Activated CD4-positive, alpha-beta T cell treated with anti-CD3 and anti-CD28 coated beads, Interleukin-2, amount 10 ng/mL, durations not matched to agents 7 days and 5 days (primary cell): ENCODE measurements around the gene AURKAIP1. TPM values are rescaled to one million over a fixed set of nuclear protein-coding genes. Genes with fewer than 3 reads are reported as not detected.
"Not testable (repeated sequence)": the region's sequence is repeated elsewhere in the genome, so short reads cannot be mapped to it uniquely, and the experiment has no call there.

Experiments
- CTCF ChIA-PET: fragments of 350-600 bp; sonication (Branson Sonifier 250); formaldehyde crosslinking; loops from one replicate; lab custom pipeline; 2021; ENCODE audit warnings: antibody characterized with exemption; lab: Charles Lee
- POLR2A ChIA-PET: fragments of 350-600 bp; sonication (Branson Sonifier 250); formaldehyde crosslinking; loops from one replicate; lab custom pipeline; 2021; ENCODE audit warnings: antibody characterized with exemption; lab: Charles Lee
- DNase-seq: peaks from one replicate; pipeline ENCODE4 v3.0.0-alpha.2; 2020
- H3K27ac Mint-ChIP-seq: one replicate; pipeline ENCODE4 v1.8.0; 2021; ENCODE audit warnings: mild to moderate bottlenecking, moderate library complexity, mixed read lengths
- H3K27me3 Mint-ChIP-seq: one replicate; pipeline ENCODE4 v1.8.0; 2021; ENCODE audit warnings: mixed read lengths
- H3K36me3 Mint-ChIP-seq: one replicate; pipeline ENCODE4 v1.8.0; 2021; ENCODE audit warnings: low read depth, mixed read lengths
- H3K4me1 Mint-ChIP-seq: one replicate; pipeline ENCODE4 v1.8.0; 2021; ENCODE audit warnings: mixed read lengths
- H3K4me3 Mint-ChIP-seq: one replicate; pipeline ENCODE4 v1.8.0; 2021; ENCODE audit warnings: mild to moderate bottlenecking, moderate library complexity, mixed read lengths
- H3K9me3 Mint-ChIP-seq: one replicate; pipeline ENCODE4 v1.8.0; 2021; ENCODE audit warnings: mixed read lengths
- total RNA-seq, 2 experiments: library from RNA; stranded (reverse); gene quantifications; one replicate each; pipeline ENCODE4 v1.2.3, GENCODE V29; 2021

AURKAIP1 gene
- total RNA-seq, 2 experiments from 2014 or later = 101 to 125 TPM

DNA sequence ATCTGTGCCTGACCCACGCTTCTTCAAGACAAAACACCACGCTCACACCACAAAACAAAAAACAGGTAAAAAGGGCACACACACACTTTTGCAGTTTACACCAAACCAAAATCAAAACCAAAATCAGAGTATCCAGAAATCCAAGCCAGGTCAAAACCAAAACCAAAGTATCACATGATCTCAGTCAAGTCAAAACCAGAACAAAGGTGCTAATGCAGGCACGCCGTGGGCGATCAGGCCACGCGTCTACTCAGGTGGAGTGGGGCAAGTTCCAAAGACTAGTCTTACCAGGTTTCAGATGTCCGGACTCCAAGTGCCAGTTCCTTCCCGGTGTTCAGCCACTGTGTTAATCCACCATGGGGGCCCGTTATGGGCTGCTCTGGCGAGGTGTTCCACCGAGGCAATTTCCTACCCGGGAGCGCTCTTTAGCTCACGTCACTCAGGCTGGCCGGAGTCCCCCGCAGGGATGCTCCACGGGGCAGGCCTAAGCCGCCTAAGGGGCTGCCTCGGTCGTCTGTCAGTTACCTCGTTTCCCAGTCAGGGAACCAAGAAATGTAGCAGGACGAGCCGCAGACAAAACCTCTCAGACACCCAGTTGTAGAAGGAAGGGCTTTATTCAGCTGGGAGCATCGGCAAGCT lies 42.9 kb upstream of the AURKAIP1 start:
- CTCF ChIA-PET = interaction anchor here (1.0 to 1.3 kb wide), 2 partner anchors 13 to 17 kb away, joined by 3 read pairs; no protein-coding TSS in a partner anchor
- H3K27ac Mint-ChIP-seq, POLR2A ChIA-PET, H3K9me3 Mint-ChIP-seq, H3K36me3 Mint-ChIP-seq, H3K4me3 Mint-ChIP-seq, DNase-seq, H3K27me3 Mint-ChIP-seq: not testable (repeated sequence)
- peaks cover 14% of the 10 kb centered on the region for H3K4me1 Mint-ChIP-seq

DNA sequence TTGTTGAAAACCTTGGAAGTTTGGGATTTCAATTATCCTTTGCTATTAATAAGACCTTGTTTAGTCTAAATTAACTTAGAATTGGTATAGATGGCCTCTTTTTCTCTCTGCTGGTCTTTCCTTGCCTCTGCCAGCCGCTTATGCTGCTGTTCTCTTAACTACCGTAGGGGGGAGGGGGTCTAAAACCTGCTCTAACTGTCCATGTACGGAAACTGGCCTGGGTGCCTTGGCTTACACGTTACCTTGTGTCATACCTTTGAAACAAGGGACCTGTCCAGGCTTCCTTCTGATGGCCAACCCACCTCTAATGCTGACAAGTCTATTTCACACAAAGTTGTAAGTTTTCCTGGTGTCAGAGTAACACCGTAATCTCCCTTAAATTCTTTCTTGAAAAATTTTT lies 42.4 kb upstream of the AURKAIP1 start:
- POLR2A ChIA-PET = not testable (repeated sequence)
- peaks cover 14% of the 10 kb centered on the region for H3K4me1 Mint-ChIP-seq

DNA sequence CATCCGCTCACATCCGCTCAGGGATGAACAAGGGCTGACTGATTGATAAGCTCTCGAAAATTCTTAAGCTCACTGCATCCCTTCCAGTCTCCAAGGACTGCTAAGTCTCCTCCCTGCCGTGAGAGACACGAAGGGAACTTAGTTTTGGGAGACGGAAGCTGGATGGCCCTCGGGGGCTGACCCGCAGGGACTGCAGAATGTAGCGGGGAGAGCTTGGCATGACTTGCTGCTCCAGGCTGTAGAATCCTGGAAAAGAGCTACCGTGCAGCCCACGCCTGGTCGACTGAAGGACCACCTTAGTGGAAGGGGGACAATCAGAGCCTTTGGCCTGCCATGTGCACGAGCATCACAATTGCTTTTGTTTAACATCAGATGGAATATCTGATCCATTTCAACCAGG lies 40.7 kb upstream of the AURKAIP1 start:
- ChIA-PET CTCF (interaction anchor here (1.1 to 1.6 kb wide), 4 partner anchors 9 to 43 kb away, joined by 3 to 5 read pairs (median 3); no protein-coding TSS in a partner anchor), POLR2A (no interaction called here)
- Mint-ChIP-seq H3K27ac (no peak overlapping the region), H3K27me3 (peaks cover 3% of the 10 kb centered on the region), H3K9me3 (peaks cover 2% of the 10 kb centered on the region), H3K4me3 (no peak overlapping the region), H3K4me1 (peaks cover 14% of the 10 kb centered on the region), H3K36me3 (peaks cover 4% of the 10 kb centered on the region)
- no peak for DNase-seq

More for the DNA sequence above, 42.4 kb upstream of the AURKAIP1 start:
- H3K36me3 Mint-ChIP-seq, H3K9me3 Mint-ChIP-seq, CTCF ChIA-PET, H3K27ac Mint-ChIP-seq, H3K27me3 Mint-ChIP-seq, DNase-seq, H3K4me3 Mint-ChIP-seq: not testable (repeated sequence)

DNA sequence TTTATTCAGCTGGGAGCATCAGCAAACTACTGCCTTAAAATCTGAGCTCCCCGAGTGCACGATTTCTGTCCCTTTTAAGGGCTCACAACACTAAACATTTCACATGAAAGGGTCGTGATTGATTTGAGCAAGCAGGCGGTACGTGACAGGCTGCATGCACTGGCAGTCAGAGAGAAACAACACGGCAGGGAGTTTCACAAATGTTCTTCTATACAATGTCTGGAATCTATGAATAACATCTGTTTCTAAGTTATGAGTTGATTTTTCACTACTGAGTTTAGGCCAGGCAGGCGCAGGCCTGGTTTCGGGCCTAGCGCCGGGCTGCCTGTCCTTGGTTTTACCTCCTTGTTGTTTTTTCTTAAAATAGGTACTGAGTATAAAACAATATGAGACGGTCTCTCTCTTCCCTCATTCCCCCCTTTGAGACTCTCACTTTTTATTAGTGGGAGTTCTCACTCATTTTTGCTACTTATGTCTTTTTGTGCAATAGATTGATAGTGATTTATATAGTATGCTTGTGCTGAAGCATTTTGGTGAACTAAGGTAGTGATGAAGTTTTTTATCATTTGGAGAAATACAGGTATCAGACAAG lies 37.4 kb upstream of the AURKAIP1 start:
- H3K36me3 Mint-ChIP-seq, DNase-seq, H3K9me3 Mint-ChIP-seq, H3K27ac Mint-ChIP-seq, H3K27me3 Mint-ChIP-seq, CTCF ChIA-PET, H3K4me3 Mint-ChIP-seq, POLR2A ChIA-PET: not testable (repeated sequence)
- H3K4me1 Mint-ChIP-seq = peaks cover 12% of the 10 kb centered on the region

DNA sequence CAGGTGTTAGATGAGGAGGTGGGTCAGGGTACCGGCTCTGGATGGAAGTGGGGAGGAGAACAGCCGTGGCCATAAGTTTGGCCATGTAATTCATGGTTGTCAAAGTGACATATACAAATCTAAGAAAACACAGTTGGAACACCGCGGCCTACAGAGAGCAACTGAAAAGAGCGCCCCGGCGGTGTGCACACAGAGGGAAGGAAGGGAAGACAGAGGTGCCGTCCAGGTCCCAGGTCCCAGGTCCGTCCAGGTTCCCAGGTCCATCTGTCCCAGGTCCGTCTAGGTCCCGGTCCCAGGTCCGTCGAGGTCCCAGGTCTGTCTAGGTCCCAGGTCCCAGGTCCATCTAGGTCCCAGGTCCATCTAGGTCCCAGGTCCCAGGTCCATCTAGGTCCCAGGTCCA lies 36.6 kb upstream of the AURKAIP1 start:
- ChIA-PET CTCF (no interaction called here), POLR2A (no interaction called here)
- H3K4me1 Mint-ChIP-seq = peaks cover 12% of the 10 kb centered on the region
- no peak overlapping the region for H3K4me3 Mint-ChIP-seq
- H3K27me3 Mint-ChIP-seq = no peaks in the 10 kb centered on the region
- H3K27ac Mint-ChIP-seq = no peak overlapping the region
- peaks cover 2% of the 10 kb centered on the region for H3K9me3 Mint-ChIP-seq
- peaks cover 10% of the 10 kb centered on the region for H3K36me3 Mint-ChIP-seq
- no peak for DNase-seq

DNA sequence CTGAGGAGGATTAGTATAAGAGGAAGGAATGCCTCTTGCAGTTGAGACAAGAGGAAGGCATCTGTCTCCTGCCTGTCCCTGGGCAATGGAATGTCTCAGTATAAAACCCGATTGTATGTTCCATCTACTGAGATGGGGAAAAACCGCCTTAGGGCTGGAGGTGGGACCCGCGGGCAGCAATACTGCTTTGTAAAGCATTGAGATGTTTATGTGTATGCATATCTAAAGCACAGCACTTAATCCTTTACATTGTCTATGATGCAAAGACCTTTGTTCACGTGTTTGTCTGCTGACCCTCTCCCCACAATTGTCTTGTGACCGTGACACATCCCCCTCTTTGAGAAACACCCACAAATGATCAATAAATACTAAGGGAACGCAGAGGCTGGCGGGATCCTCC lies 35.2 kb upstream of the AURKAIP1 start:
- H3K9me3 Mint-ChIP-seq, H3K27ac Mint-ChIP-seq, H3K4me3 Mint-ChIP-seq, H3K27me3 Mint-ChIP-seq, CTCF ChIA-PET, POLR2A ChIA-PET, DNase-seq: not testable (repeated sequence)
- H3K4me1 Mint-ChIP-seq = peaks cover 24% of the 10 kb centered on the region
- H3K36me3 Mint-ChIP-seq = peaks cover 18% of the 10 kb centered on the region

DNA sequence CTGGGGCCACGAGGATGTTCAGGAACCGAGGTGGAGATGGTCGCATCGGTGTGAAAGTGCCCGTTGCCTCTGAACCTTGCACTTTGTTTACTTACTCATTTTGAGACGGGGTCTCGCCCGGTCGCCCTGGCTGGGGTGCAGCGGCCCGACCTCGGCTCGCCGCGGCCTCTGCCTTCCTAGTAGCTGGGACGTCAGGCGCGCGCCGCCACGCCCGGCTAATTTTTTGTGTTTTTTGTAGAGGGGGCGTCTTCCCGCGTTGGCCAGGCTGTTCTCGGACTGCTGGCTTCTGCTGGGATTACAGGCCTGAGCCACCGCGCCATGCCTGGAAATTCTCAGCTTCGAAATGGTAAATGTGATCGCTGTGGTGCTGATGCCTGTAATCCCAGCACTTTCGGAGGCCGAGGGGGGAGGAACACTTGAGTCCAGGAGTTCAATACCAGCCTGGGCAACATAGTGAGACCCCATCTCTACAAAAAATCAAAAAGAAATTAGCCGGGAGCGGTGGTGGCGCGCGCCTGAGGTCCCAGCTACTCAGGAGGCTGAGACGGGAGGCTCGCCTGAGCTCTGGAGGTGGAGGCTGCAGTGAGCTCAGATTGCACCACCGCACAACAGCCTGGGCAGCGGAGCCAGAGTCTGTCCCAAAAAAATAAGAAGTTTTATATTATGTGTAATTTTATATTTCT lies 32.8 kb upstream of the AURKAIP1 start:
- peaks cover 2% of the 10 kb centered on the region for H3K9me3 Mint-ChIP-seq
- CTCF ChIA-PET = interaction anchor here (0.9 to 2.0 kb wide), 3 partner anchors 10 to 36 kb away, joined by 3 to 14 read pairs (median 6); partner anchors contain the start of gene CCNL2
- DNase-seq = peak; percentile 19
- peaks cover 33% of the 10 kb centered on the region for H3K36me3 Mint-ChIP-seq
- POLR2A ChIA-PET = no interaction called here
- peak overlapping the region; percentile 82 for H3K4me3 Mint-ChIP-seq
- peaks cover 32% of the 10 kb centered on the region for H3K4me1 Mint-ChIP-seq
- H3K27ac Mint-ChIP-seq = peak overlapping the region; percentile 84
- H3K27me3 Mint-ChIP-seq = no peaks in the 10 kb centered on the region

DNA sequence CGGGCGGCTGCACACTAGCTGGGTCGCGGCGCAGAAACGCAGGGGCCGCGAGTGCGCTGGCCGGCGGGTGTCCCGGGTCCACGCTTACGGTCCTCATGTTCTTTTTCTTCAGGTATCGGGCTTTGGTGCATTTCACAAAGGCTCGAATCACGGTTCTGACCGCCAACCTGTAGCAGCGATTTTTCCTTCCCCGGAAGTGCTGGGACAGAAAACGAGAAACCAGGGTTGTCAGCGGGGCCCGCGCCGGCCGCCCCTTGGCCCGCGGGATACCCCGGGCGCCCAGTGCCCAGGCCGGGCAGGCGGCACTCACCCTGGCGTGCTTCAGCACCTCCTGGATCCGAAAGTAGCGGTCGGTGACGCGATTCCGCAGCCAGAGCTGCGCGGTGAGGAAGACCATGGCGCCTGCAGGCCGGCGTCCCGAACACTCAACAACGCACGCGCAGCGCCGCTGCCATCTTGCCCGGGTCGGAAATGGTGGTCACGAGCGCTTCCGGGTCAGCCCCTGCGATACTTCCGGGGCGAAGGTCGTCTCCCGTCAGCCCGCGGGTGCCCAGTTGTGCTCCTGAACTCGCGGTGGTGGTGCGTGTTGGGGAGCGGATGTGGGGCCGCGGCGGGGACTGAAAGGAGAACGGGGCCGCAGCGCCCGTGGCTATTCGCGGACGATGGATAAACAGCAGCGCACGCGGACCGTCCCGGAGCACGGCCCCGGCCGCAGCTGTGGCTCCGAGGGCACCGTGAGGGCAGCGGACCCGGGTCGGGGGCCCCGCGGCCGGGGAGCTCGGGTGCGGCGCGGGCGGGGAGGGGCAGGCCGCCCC lies 32.0 kb upstream of the AURKAIP1 start, which contains the start of gene MRPL20:
MRPL20 (minus strand) TSS at position 473 of the 815 bp plus-strand sequence; CDS start at position 397, 76 bp downstream.
- DNase-seq = peak; percentile 97
- no peaks in the 10 kb centered on the region for H3K9me3 Mint-ChIP-seq
- peaks cover 36% of the 10 kb centered on the region for H3K4me1 Mint-ChIP-seq
- H3K27ac Mint-ChIP-seq = peak within 1 kb of the TSS; percentile 93
- H3K36me3 Mint-ChIP-seq = peaks cover 34% of the 10 kb centered on the region
- H3K4me3 Mint-ChIP-seq = peak within 1 kb of the TSS; percentile 82
- ChIA-PET POLR2A (interaction anchor here (0.7 kb wide), 1 partner anchor 27 kb away, joined by 3 read pairs; no protein-coding TSS in a partner anchor), CTCF (interaction anchor here (0.5 to 2.0 kb wide), 4 partner anchors 9 to 176 kb away, joined by 3 to 14 read pairs (median 4); partner anchors contain the start of gene CCNL2)
- H3K27me3 Mint-ChIP-seq = no peaks in the 10 kb centered on the region

DNA sequence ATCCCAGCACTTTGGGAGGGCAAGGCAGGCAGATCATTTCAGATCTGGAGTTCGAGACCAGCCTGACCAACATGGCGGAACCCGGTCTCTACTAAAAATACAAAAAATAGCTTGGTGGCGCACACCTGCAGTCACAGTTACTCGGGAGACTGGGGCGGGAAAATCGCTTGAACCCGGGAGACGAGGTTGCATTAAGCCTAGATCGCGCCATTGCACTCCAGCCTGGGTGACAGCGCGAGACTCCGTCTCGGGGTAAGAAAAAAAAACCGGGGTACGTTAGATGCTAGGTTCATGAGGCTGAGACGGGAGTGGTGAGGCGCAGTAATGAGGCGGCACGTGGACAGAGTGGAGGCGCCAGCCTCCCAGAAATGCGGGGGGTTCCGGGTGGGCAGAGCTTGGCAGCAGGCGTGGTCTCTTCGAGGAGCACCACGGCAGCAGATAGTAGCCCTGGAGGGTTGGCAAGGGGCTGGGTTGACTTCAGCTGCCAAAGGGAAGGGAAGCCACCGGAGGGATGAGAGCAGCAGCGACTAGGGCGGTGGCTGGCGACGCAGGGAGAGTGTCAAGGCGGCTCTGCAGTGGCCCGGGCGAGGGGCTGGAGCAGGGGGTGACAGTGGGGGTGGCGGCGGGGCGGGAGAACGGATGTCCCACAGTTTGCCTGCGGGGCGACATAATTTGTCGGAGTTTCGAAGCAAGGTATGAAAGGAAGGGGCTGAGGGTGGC lies 31.3 kb upstream of the AURKAIP1 start:
- H3K27me3 Mint-ChIP-seq = no peaks in the 10 kb centered on the region
- H3K9me3 Mint-ChIP-seq = no peaks in the 10 kb centered on the region
- H3K4me3 Mint-ChIP-seq = peak overlapping the region; percentile 82
- ChIA-PET CTCF (interaction anchor here (1.8 to 2.0 kb wide), 2 partner anchors 8 to 34 kb away, joined by 6 to 14 read pairs; partner anchors contain the start of gene CCNL2), POLR2A (no interaction called here)
- H3K36me3 Mint-ChIP-seq = peaks cover 40% of the 10 kb centered on the region
- H3K4me1 Mint-ChIP-seq = peaks cover 44% of the 10 kb centered on the region
- DNase-seq = no peak
- peak overlapping the region; percentile 93 for H3K27ac Mint-ChIP-seq

DNA sequence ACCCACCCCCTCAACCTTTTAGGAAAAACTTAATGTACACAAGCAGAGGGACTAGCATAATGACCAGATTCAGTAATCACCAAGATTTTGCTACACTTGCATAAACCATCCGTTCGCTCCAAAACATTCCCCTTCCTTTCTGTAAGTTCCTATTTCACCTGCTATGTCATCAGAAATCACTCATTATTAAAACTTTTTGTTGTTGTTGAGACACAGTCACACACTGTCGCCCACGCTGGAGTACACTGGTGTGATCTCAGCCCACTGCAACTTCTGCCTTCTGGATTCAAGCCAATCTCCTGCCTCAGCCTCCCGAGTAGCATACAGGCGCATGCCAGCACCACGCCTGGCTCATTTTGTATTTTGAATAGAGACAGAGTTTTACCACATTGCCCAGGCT lies 28.6 kb upstream of the AURKAIP1 start:
- H3K4me3 Mint-ChIP-seq = no peak overlapping the region
- peaks cover 54% of the 10 kb centered on the region for H3K4me1 Mint-ChIP-seq
- ChIA-PET CTCF (interaction anchor here (1.3 kb wide), 1 partner anchor 32 kb away, joined by 4 read pairs; no protein-coding TSS in a partner anchor), POLR2A (no interaction called here)
- no peaks in the 10 kb centered on the region for H3K27me3 Mint-ChIP-seq
- H3K27ac Mint-ChIP-seq = no peak overlapping the region
- peaks cover 47% of the 10 kb centered on the region for H3K36me3 Mint-ChIP-seq
- no peak for DNase-seq
- no peaks in the 10 kb centered on the region for H3K9me3 Mint-ChIP-seq

DNA sequence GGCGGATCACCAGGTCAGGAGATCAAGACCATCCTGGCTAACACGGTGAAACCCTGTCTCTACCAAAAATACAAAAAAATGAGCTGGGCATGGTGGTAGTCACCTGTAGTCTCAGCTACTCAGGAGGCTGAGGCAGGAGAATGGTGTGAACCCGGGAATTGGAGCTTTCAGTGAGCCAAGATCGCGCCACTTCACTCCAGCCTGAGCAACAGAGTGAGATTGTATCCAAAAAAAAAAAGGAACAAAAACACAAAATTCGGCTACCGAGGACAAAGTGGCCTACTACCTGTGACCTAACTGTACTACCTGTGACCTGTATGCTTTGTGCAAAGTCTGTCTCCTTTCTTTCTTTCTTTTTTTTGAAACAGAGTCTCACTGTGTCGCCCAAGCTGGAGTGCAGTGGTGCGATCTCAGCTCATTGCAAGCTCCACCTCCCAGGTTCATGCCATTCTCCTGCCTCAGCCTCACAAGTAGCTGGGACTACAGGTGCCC lies 27.9 kb upstream of the AURKAIP1 start:
- Mint-ChIP-seq H3K36me3 (peaks cover 51% of the 10 kb centered on the region), H3K27ac (peak overlapping the region; percentile 37), H3K4me1 (peaks cover 53% of the 10 kb centered on the region)
- H3K27me3 Mint-ChIP-seq, H3K9me3 Mint-ChIP-seq, POLR2A ChIA-PET, DNase-seq, H3K4me3 Mint-ChIP-seq: not testable (repeated sequence)
- CTCF ChIA-PET = interaction anchor here (1.3 kb wide), 1 partner anchor 31 kb away, joined by 4 read pairs; no protein-coding TSS in a partner anchor
